Endothelial cell of umbilical vein (primary cell): ENCODE results near the gene CIB4. TPM values are rescaled to one million over a fixed set of nuclear protein-coding genes. Genes with fewer than 3 reads are reported as not detected.

Experiments
- BruUV-seq: library from RNA; stranded (reverse); fragments of 400-500 nt; replicated peaks from 2 replicates; lab custom pipeline; 2021; lab: Mats Ljungman, UMichigan
- CTCF ChIA-PET: fragments of 300-600, 350-600 bp; sonication (Branson Sonifier 250); formaldehyde crosslinking; loops from one replicate; lab custom pipeline; 2021; ENCODE audit warnings: antibody characterized with exemption, inconsistent platforms; lab: Charles Lee
- POLR2A ChIA-PET: fragments of 300-600, 350-600 bp; sonication (Branson Sonifier 250); formaldehyde crosslinking; loops from one replicate; lab custom pipeline; 2021; ENCODE audit warnings: antibody characterized with exemption, inconsistent platforms; lab: Charles Lee
- DNase-seq: peaks from one replicate; pipeline ENCODE4 v3.0.0-alpha.2; 2011; ENCODE audit warnings: low read depth, low spot score
- FAIRE-seq: peaks from 2 replicates; lab custom pipeline; 2011; peaks lifted over from hg19 to GRCh38; lab: Jason Lieb, UNC
- H2AFZ ChIP-seq: 2 replicates; pipeline ENCODE4 v1.6.0; 2012; ENCODE audit warnings: low read depth, low read length, control low read depth, inconsistent platforms
- H3K27ac ChIP-seq: 2 replicates; pipeline ENCODE4 v1.5.1; 2011; ENCODE audit warnings: low read depth, mild to moderate bottlenecking, control low read depth, low read length, moderate library complexity; ENCODE audit not compliant: insufficient read depth
- H3K27me3 ChIP-seq, 2 experiments: 2 replicates each; pipeline versions ENCODE4 v1.6.0 to v1.6.1; 2011; ENCODE audit warnings: low read length in 2 of 2, mixed read lengths in 1 of 2; ENCODE audit not compliant: control insufficient read depth in 2 of 2, insufficient read depth in 2 of 2
- H3K36me3 ChIP-seq, 2 experiments: 2 replicates in 1 of 2; 3 replicates in 1 of 2; pipeline ENCODE4 v1.5.1; 2011; ENCODE audit warnings: low read length in 2 of 2, mild to moderate bottlenecking in 1 of 2, moderate library complexity in 1 of 2; ENCODE audit not compliant: control insufficient read depth in 2 of 2, insufficient read depth in 2 of 2; ENCODE audit errors: extremely low read depth in 1 of 2
- H3K4me1 ChIP-seq: 3 replicates; pipeline ENCODE4 v1.5.1; 2011; ENCODE audit warnings: mild to moderate bottlenecking, low read length; ENCODE audit not compliant: control insufficient read depth, insufficient read depth; ENCODE audit errors: extremely low read depth
- H3K4me2 ChIP-seq: 2 replicates; pipeline ENCODE4 v1.6.1; 2011; ENCODE audit warnings: low read length, control low read depth, mixed read lengths; ENCODE audit not compliant: insufficient read depth
- H3K4me3 ChIP-seq, 3 experiments: fragments of 200-600 bp in 1 of 3; sonication (generic), shearing (Covaris generic) in 1 of 3; replicated peaks in 1 of 3; 2 replicates each; pipeline ENCODE4 v1.5.1; 2011 to 2016; ENCODE audit warnings: control low read depth in 3 of 3, low read length in 3 of 3, mild to moderate bottlenecking in 2 of 3, inconsistent platforms in 1 of 3, low read depth in 1 of 3, moderate library complexity in 1 of 3; ENCODE audit not compliant: insufficient read depth in 1 of 3
- H3K79me2 ChIP-seq: 2 replicates; pipeline ENCODE4 v1.6.0; 2012; ENCODE audit warnings: low read length, inconsistent platforms; ENCODE audit not compliant: control insufficient read depth, insufficient read depth
- H3K9ac ChIP-seq: replicated peaks from 2 replicates; pipeline ENCODE3; 2011; ENCODE audit warnings: low read length, control low read depth; ENCODE audit not compliant: insufficient read depth; ENCODE audit errors: extremely low read depth
- H3K9me1 ChIP-seq: replicated peaks from 3 replicates; pipeline ENCODE4 v1.6.0; 2011; ENCODE audit warnings: mild to moderate bottlenecking, low read length; ENCODE audit not compliant: control insufficient read depth, insufficient read depth; ENCODE audit errors: extremely low read depth
- H3K9me3 ChIP-seq: replicated peaks from 2 replicates; pipeline ENCODE4 v1.5.1; 2012; ENCODE audit warnings: low read length, inconsistent platforms; ENCODE audit not compliant: control insufficient read depth, insufficient read depth
- H4K20me1 ChIP-seq: replicated peaks from 2 replicates; pipeline ENCODE3; 2011; ENCODE audit warnings: mild to moderate bottlenecking, low read length; ENCODE audit not compliant: control insufficient read depth, insufficient read depth; ENCODE audit errors: extremely low read depth
- EZH2 ChIP-seq: IDR thresholded peaks from 2 replicates; pipeline ENCODE4 v1.6.1; 2012; ENCODE audit warnings: borderline replicate concordance, low read depth, mild to moderate bottlenecking, moderate library complexity, low read length, inconsistent platforms; ENCODE audit not compliant: severe bottlenecking
- FOS ChIP-seq: IDR thresholded peaks from 2 replicates; pipeline ENCODE4 v1.6.1; 2011; ENCODE audit warnings: mild to moderate bottlenecking, low read length, moderate library complexity, borderline replicate concordance; ENCODE audit not compliant: insufficient read depth
- GATA2 ChIP-seq: IDR thresholded peaks from 2 replicates; pipeline ENCODE4 v1.7.0; 2011; ENCODE audit warnings: low read depth, mild to moderate bottlenecking, moderate library complexity, mixed read lengths, low read length; ENCODE audit not compliant: insufficient read length, insufficient read depth
- JUN ChIP-seq: IDR thresholded peaks from 2 replicates; pipeline ENCODE4 v1.6.1; 2011; ENCODE audit warnings: borderline replicate concordance, low read depth; ENCODE audit not compliant: insufficient read length, insufficient read depth
- MYC ChIP-seq: IDR thresholded peaks from one replicate; pipeline ENCODE4 v1.6.1; 2011; ENCODE audit warnings: mild to moderate bottlenecking, low read depth, low read length
- POLR2A ChIP-seq: IDR thresholded peaks from 2 replicates; pipeline ENCODE4 v1.6.1; 2012; ENCODE audit warnings: low read depth, mild to moderate bottlenecking, control low read depth, low read length
- POLR2AphosphoS5 ChIP-seq: IDR thresholded peaks from 2 replicates; pipeline ENCODE4 v1.6.1; 2012; ENCODE audit warnings: low read depth, mild to moderate bottlenecking, control low read depth, low read length, moderate library complexity; ENCODE audit not compliant: insufficient read depth
- dilution Hi-C: fragments of 300-500 bp; cut with MboI; formaldehyde crosslinking; loops from one replicate; pipeline ENCODE4 v1.15.0; 2019; ENCODE audit warnings: low sequenced_read_pairs; ENCODE audit not compliant: extremely low pct_ligation_motif_present
- intact Hi-C: fragments of 100-400 bp; cut with micrococcal nuclease; formaldehyde crosslinking; loops from one replicate; pipeline ENCODE4 v1.10.0; 2022
- polyA plus RNA-seq, 4 experiments: library from polyadenylated mRNA; depleted of rRNA in 3 of 4; stranded (reverse) in 3 of 4; unstranded in 1 of 4; fragments of >200 nt; gene quantifications; 2 replicates each; pipeline versions ENCODE4 v1.2.1 to v1.2.3, GENCODE V29; 2011 to 2012; ENCODE audit warnings: missing spikeins in 1 of 4
- total RNA-seq: library from RNA; stranded (reverse); gene quantifications from 2 replicates; pipeline ENCODE4 v1.2.3, GENCODE V29; 2021
- TF ChIP-seq, protein P1 (sequence below): IDR thresholded peaks from 2 replicates; pipeline ENCODE4 v1.6.1; 2011; ENCODE audit not compliant: insufficient read depth, insufficient read length
- TF ChIP-seq, protein P2 (sequence below), 2 donors: IDR thresholded peaks; 1 replicate in 1 of 2; 2 replicates in 1 of 2; pipeline ENCODE4 v1.5.1; 2011; ENCODE audit warnings: low read length in 2 of 2, mild to moderate bottlenecking in 2 of 2, moderate library complexity in 2 of 2, control low read depth in 1 of 2, inconsistent platforms in 1 of 2, low read depth in 1 of 2; ENCODE audit not compliant: insufficient read depth in 1 of 2; ENCODE audit errors: extremely low read depth in 1 of 2

The CIB4 gene
- total and polyA plus RNA-seq, 2 donors (not counting 3 experiments of a cell fraction or from before 2014, with no cell fraction given): not detected

DNA sequence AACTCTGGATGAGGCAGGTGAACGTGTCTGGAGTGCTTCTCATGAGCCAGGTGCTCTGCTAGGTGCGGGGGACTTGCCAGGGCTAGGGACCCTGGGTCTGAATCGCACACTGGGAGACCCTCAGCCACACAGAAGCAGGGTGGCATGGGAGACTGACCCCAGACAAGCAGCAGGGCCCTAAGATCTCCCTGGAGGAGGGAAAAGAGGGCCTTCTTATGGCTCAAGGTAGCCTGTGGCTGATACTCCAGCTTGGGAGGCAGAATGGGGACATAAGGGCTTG, 12.8 kb upstream of the CIB4 start:
- ChIA-PET CTCF (no interaction called here), POLR2A (no interaction called here)
- dilution Hi-C loops (no loop called here), intact Hi-C loops (no loop called here)
- no peak for FAIRE-seq
- no peak overlapping the region for H3K4me3 ChIP-seq
- no peak overlapping the region for H3K27ac ChIP-seq
- no peak for DNase-seq
- no peaks in the 10 kb centered on the region for H3K9me1 ChIP-seq
- H3K9ac ChIP-seq: no peak overlapping the region
- no peaks in the 10 kb centered on the region for H3K4me1 ChIP-seq
- no peaks in the 10 kb centered on the region for H3K27me3 ChIP-seq
- no TSS peak for BruUV-seq
- no peaks in the 10 kb centered on the region for H3K9me3 ChIP-seq
- no peaks in the 10 kb centered on the region for H3K36me3 ChIP-seq
- H4K20me1 ChIP-seq: no peaks in the 10 kb centered on the region
- H3K4me2 ChIP-seq: no peak overlapping the region
- TF ChIP-seq, protein P1, sequence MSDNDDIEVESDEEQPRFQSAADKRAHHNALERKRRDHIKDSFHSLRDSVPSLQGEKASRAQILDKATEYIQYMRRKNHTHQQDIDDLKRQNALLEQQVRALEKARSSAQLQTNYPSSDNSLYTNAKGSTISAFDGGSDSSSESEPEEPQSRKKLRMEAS: no peak
- TF ChIP-seq, protein P2, sequence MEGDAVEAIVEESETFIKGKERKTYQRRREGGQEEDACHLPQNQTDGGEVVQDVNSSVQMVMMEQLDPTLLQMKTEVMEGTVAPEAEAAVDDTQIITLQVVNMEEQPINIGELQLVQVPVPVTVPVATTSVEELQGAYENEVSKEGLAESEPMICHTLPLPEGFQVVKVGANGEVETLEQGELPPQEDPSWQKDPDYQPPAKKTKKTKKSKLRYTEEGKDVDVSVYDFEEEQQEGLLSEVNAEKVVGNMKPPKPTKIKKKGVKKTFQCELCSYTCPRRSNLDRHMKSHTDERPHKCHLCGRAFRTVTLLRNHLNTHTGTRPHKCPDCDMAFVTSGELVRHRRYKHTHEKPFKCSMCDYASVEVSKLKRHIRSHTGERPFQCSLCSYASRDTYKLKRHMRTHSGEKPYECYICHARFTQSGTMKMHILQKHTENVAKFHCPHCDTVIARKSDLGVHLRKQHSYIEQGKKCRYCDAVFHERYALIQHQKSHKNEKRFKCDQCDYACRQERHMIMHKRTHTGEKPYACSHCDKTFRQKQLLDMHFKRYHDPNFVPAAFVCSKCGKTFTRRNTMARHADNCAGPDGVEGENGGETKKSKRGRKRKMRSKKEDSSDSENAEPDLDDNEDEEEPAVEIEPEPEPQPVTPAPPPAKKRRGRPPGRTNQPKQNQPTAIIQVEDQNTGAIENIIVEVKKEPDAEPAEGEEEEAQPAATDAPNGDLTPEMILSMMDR (IDR thresholded peaks at IDR 0.05; ENCODE audit: extremely low read depth in 1 of 2, insufficient read depth in 1 of 2, low read depth in 1 of 2, low read length in 2 of 2): no peak
- no peak for TF ChIP-seq FOS
- TF ChIP-seq MYC: no peak
- TF ChIP-seq EZH2: no peak
- no peak for TF ChIP-seq GATA2
- no peak for TF ChIP-seq POLR2A
- TF ChIP-seq POLR2AphosphoS5: no peak
- TF ChIP-seq JUN: no peak
- no peak overlapping the region for H2AFZ ChIP-seq
- H3K79me2 ChIP-seq: no peaks in the 10 kb centered on the region
